VCaP (cell line): ENCODE results near the gene BOK.

Experiments used
- H3K27ac ChIP-seq: fragments of 450-650 bp; 2 replicates; pipeline ENCODE4 v1.5.1; 2017
- TF ChIP-seq, protein P1 (sequence below): fragments of 450-650 bp; conservative IDR thresholded peaks from 2 replicates; pipeline ENCODE4 v1.5.1; 2017; ENCODE audit warnings: mild to moderate bottlenecking, moderate library complexity

The BOK gene

DNA sequence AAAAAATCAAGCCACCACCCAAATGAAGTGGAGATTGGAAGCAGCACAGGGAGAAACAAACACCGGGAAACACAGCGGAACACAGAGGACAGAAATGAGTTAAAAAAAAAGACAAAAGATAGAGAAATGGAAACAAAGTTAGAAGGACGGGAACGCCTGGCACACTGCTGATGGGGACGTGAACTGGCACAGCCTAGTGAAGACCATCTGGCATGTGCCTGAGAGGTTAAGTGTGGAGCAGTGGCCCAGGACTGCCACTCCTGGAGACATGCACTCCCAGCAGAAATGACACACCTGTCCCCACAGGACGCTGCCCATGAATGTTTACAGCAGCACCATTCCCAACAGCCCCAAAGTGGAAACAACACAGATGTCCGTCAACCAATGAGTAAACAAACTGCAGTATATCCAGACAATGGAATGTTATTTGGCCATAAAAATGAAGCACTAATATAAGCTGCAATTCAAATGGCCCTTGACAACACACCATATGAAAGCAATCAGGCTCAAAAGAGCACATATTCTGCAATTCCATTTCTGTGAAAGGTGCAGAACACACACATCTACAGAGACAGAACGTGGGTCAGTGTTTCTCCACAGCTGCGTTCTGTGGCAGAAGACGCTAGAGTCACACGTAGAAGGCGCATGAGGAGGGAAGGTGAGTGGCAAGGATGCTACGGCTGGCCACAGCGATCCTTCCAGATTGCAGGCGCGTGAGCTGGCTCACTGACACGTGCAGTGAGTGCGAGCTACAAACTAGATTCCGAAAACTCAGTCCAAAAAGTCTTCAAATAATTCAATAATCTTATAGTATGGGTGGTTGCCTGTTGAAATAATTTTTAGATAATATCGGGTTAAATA lies 53.8 kb downstream of the BOK start:
- no peak overlapping the region for H3K27ac ChIP-seq
- TF ChIP-seq, protein P1, sequence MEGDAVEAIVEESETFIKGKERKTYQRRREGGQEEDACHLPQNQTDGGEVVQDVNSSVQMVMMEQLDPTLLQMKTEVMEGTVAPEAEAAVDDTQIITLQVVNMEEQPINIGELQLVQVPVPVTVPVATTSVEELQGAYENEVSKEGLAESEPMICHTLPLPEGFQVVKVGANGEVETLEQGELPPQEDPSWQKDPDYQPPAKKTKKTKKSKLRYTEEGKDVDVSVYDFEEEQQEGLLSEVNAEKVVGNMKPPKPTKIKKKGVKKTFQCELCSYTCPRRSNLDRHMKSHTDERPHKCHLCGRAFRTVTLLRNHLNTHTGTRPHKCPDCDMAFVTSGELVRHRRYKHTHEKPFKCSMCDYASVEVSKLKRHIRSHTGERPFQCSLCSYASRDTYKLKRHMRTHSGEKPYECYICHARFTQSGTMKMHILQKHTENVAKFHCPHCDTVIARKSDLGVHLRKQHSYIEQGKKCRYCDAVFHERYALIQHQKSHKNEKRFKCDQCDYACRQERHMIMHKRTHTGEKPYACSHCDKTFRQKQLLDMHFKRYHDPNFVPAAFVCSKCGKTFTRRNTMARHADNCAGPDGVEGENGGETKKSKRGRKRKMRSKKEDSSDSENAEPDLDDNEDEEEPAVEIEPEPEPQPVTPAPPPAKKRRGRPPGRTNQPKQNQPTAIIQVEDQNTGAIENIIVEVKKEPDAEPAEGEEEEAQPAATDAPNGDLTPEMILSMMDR: no peak

DNA sequence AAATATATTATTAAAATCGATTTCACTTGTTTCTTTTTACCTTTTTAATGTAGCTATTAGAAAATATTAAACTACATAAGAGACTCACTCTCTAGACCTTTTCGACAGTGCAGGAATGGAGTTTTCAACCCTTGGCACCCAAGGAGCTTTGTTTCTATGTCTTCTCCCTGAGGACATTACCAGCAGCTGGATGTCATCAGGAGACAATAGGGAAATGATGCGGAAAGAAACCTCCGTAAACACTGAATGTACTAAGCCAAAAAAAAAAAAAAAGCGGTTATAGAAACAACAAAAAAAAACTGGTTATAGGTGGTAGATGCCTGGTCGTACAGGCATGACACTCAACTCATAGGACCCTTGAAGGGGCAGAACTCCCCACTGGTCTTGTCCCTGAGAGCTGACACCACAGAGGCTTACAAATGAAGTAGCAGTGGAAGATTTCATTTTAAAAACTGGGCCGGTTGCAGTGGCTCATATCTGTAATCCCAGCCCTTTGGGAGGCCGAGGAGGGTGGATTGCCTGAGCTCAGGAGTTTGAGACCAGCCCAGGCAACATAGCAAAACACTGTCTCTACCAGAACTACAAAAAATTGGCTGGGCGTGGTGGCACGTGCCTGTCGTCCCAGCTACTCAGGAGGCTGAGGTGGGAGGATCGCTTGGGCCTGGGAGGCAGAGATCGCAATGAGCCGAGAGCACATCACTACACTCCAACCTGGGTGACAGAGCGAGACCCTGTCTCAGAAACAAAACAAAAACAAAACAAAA lies 54.7 kb downstream of the BOK start:
- TF ChIP-seq, protein P1: no peak
- no peak overlapping the region for H3K27ac ChIP-seq

DNA sequence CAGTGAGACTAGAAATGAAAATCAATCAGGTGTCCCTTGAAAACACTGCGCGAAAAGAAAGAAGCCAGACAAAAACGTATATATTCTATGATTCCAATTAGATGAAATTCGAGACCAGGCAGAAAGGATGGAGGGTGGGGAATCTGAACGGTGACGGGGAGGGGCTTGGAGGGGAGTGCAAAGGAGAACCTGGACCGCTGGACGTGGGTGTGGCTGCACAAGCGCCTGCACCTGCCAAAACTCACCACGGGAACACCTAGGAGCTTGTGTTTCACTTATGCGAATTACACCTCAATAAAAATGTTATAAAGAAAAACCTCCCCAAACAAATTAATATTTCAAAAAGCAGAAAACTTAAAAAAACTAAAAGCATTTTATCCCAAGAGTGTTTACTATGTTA lies 56.5 kb downstream of the BOK start:
- TF ChIP-seq, protein P1: no peak
- H3K27ac ChIP-seq: peak overlapping the region; percentile 87

DNA sequence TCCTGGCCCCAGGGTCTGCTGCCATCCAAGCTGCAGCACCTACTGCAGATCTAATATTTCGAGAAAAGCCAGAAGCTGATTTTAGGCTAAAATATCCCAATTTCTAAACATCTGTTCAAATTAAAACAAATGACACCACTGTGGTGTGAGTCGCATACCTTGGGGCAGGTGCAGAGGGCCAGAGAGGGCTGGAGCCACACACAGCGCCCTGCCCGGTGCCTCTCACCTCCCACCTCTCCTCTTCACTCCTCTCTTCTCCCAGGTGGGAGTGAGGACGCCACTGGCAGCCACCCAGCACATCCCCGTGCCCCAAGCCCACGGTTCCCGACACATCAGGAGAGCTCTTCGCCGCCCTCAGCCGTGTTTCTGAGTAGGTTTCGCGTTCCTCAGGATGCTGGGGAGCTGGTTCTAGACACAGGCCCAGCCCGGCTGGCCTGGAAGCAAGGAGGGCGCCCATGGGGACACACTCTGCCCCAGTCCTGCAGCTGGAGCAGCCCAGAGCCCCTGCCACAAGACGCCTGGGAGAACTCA lies 57.0 kb downstream of the BOK start:
- peak overlapping the region; percentile 87 for H3K27ac ChIP-seq
- TF ChIP-seq, protein P1: no peak

DNA sequence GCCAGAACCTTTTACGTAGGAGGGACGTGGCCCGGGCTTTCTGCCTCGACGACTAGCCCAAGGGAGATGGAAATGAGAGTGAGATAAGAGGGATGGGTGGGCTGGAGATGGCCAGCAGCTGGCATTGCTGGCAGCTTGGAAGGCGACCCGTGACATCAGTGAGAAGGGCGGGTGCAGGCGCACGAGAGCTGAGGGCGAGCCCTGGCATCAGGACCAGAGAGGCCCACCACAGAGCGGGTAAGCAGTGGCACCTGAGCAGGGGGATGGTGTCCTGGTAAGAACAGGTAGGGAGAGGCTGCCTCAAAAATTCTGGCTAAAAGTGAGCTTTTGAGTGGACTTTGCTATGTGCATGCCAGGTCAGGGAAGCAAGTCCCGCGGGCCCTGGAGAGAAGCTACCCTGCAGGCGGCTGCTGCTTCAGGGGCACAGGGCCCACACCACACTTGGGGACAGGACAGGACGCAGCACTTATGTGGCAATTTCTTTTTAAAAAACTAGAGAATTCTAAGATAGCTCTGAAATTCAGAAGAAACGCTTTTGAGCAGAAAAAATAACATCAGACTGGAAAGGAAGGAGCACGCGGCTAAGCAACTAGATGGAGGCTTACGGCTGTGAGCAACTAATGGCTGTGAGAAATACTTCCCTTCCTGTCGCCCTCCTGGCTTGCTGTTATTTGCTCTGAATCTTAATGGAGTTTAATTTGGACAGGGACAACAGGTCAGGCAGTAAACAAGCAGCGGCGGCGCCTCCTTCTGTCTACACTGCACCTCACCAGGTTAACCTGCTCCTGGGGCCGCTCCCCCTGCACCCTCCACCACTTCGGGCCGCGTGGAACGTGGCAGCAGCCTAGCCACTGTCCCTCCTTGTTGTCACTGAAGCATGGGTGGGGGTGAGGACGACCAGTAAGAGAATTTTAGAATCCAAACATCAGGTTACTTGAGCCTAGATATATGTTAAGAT lies 57.9 kb downstream of the BOK start:
- TF ChIP-seq, protein P1: no peak
- peak overlapping the region; percentile 87 for H3K27ac ChIP-seq

DNA sequence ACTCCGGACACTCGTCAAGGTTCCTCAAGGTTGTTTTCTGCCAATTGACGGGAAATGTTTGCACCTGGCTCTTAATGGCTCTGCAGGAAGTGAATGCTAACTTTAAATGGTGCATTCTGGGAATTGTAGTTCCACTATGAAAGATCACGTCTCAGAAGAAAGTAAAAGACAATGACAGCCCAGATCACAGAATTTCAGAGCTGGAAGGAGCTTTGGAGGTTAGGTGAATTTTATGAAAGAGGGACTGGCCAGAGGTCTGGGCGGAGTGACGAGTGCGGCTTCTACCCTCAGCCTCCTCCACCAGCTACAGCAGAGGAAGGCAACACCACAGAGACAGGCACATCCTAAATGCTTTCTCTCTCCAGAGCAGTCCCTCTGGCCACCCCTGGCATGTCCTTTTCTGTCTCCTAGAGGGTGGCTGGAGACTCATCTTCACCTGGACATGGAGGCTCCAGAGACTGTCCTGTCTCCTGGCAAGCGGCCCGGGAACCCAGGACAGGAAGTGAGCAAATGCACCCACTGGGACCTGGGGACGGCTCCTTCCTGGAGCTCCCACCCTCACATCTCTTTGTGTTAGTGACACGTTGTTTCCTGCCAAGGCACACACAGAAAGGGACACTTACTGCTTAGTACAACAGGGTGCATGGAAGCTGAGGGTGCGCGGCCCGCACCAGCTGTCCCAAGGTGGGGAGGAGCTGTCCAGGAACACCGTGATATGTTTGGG lies 59.0 kb downstream of the BOK start:
- peak overlapping the region; percentile 87 for H3K27ac ChIP-seq

More for the DNA sequence above, 59.0 kb downstream of the BOK start:
- TF ChIP-seq, protein P1: no peak
